GM19193 (cell line): ENCODE results near the gene SLC25A11.

Source experiments
- POLR2A ChIP-seq: IDR thresholded peaks from 4 replicates; pipeline ENCODE4 v1.6.1; 2011; ENCODE audit not compliant: insufficient read depth, insufficient read length; ENCODE audit errors: extremely low read depth

The SLC25A11 gene

GRCh38 chr17:4897198-4897687 is 42.6 kb downstream of the SLC25A11 start:
- TF ChIP-seq POLR2A = no peak

DNA sequence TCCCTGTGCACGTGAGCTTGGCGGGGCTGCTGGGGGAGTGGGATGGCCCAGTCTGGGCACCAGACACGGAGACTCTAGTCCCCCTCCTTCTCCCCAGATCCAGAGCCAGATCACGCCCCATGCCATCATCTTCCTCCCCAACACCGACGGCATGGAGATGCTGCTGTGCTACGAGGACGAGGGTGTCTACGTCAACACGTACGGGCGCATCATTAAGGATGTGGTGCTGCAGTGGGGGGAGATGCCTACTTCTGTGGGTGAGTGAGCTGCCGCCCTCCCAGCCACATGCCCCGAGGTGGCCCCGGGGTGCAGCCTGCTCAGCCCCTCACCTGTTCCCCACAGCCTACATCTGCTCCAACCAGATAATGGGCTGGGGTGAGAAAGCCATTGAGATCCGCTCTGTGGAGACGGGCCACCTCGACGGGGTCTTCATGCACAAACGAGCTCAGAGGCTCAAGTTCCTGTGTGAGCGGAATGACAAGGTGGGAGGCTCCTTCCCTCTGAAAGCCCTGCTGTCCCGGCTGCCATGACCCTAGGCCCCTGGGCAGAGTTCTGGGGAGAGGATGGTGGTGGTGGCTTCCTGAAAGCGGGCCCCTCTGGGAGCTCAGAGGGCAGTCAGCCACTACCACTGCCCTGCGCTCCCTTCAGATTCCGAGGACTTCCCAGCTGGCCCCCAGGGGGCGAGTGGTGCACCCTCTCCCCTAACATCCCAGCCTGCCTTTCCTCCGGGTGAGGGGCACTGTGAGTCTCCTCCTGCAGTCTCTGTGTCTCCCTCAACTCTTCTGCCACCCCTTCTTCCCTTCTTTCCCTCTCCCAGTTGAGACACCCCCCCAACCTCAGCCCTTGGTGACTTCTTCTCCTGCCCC is 43.3 kb downstream of the SLC25A11 start:
- TF ChIP-seq POLR2A = no peak

DNA sequence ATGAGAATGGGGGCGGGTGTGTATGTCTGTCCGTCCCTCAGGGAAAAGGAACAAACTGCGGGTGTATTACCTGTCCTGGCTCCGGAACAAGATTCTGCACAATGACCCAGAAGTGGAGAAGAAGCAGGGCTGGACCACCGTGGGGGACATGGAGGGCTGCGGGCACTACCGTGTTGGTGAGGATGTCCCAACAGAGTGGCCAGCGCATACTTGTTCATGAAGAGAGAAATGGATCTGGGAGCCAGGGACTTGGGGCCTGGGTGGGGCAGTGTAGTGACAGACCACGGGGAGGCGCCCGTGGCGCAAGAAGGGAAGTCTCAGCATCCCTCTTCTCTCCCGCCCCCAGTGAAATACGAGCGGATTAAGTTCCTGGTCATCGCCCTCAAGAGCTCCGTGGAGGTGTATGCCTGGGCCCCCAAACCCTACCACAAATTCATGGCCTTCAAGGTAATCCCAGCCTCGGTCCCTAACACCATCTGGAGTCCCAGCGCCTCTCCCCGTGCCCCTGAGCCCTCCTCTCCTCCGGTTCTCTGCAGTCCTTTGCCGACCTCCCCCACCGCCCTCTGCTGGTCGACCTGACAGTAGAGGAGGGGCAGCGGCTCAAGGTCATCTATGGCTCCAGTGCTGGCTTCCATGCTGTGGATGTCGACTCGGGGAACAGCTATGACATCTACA is 44.1 kb downstream of the SLC25A11 start:
- TF ChIP-seq POLR2A = no peak

- TF ChIP-seq POLR2A = no peak
Measured at GRCh38 chr17:4895121-4895520, 44.7 kb downstream of the SLC25A11 start.

GRCh38 chr17:4893721-4894560 is 45.9 kb downstream of the SLC25A11 start:
- TF ChIP-seq POLR2A = no peak

- no peak for TF ChIP-seq POLR2A
Measured at GRCh38 chr17:4893272-4893671, 46.6 kb downstream of the SLC25A11 start.

- no peak for TF ChIP-seq POLR2A
Measured at GRCh38 chr17:4892499-4893221, 47.2 kb downstream of the SLC25A11 start.

GRCh38 chr17:4891411-4892410 is 48.1 kb downstream of the SLC25A11 start:
- no peak for TF ChIP-seq POLR2A

- no peak for TF ChIP-seq POLR2A
Measured at GRCh38 chr17:4887581-4887980, 52.3 kb downstream of the SLC25A11 start.
